Stomach (tissue), 9 donors: ENCODE data around the gene STAG3. TPM values are rescaled to one million over a fixed set of nuclear protein-coding genes. Genes with fewer than 3 reads are reported as not detected.
"Not testable (repeated sequence)": the region's sequence is repeated elsewhere in the genome, so short reads cannot be mapped to it uniquely, and the experiment has no call there.

Experiments
- DNase-seq, 2 donors: peaks; one replicate each; pipeline versions ENCODE4 v3.0.0 to v3.0.0-alpha.2; 2013 to 2019
- H3K27ac ChIP-seq, 5 donors: fragments of 200-600 bp in 4 of 5; sonication (generic) in 4 of 5; one replicate each; pipeline ENCODE4 v1.5.1; 2013 to 2019; ENCODE audit warnings: mild to moderate bottlenecking in 1 of 5, moderate library complexity in 1 of 5
- H3K27me3 ChIP-seq, 3 donors: fragments of 200-600 bp; sonication (generic); one replicate each; pipeline ENCODE4 v1.5.1; 2017 to 2019; ENCODE audit warnings: mixed run types in 1 of 3
- H3K36me3 ChIP-seq, 4 donors: fragments of 200-600 bp; sonication (generic); 1 replicate in 3 of 4; 2 replicates in 1 of 4; pipeline ENCODE4 v1.5.1; 2016 to 2019
- H3K4me1 ChIP-seq, 4 donors: fragments of 200-600 bp; sonication (generic); one replicate each; pipeline ENCODE4 v1.5.1; 2016 to 2019
- H3K4me3 ChIP-seq, 4 donors: fragments of 200-600 bp; sonication (generic) in 3 of 4; one replicate each; pipeline ENCODE4 v1.5.1; 2016 to 2019; ENCODE audit warnings: mild to moderate bottlenecking in 1 of 4
- H3K9me3 ChIP-seq, 4 donors: fragments of 200-600 bp; sonication (generic); one replicate each; pipeline ENCODE4 v1.5.1; 2016 to 2019
- EP300 ChIP-seq: sonication (generic); formaldehyde crosslinking; IDR thresholded peaks from one replicate; pipeline ENCODE4 v1.6.1; 2017; ENCODE audit warnings: antibody characterized with exemption
- POLR2A ChIP-seq, 4 donors: fragments of 450-650 bp; IDR thresholded peaks; one replicate each; pipeline ENCODE4 v1.6.1; 2016; ENCODE audit warnings: antibody characterized with exemption in 4 of 4, control low read depth in 2 of 4, mild to moderate bottlenecking in 1 of 4, moderate library complexity in 1 of 4
- POLR2AphosphoS5 ChIP-seq, 3 donors: sonication (generic); formaldehyde crosslinking; IDR thresholded peaks; one replicate each; pipeline ENCODE4 v1.6.1; 2016; ENCODE audit warnings: antibody characterized with exemption in 3 of 3
- WGBS, 5 donors: extraction: QIAGEN DNeasy Blood & Tissue Kit in 3 of 5; methylation state at CpG; one replicate each; pipeline versions ENCODE4 v1.1.5 to v1.1.7; 2013 to 2018; 5-methylcytosine and 5-hydroxymethylcytosine counted together
- intact Hi-C: fragments of 100-400 bp; cut with DNase I; formaldehyde crosslinking; loops from one replicate; pipeline ENCODE4 v1.15.1; 2023; ENCODE audit warnings: low total_unique reads
- polyA plus RNA-seq, 3 donors: library from polyadenylated mRNA; stranded (reverse); fragments of 200-250 nt; gene quantifications; one replicate each; pipeline ENCODE4 v1.2.3, GENCODE V29; 2013
- total RNA-seq, 5 donors: library from RNA; depleted of rRNA; stranded (reverse); fragments of >200 nt; gene quantifications; one replicate each; pipeline versions ENCODE4 v1.1.0 to v1.2.3, GENCODE V29; 2014 to 2016
- TF ChIP-seq, protein P1 (sequence below), 7 experiments: fragments of 450-650 bp in 4 of 7; fragments of 200-600 bp in 3 of 7; sonication (generic) in 3 of 7; IDR thresholded peaks; one replicate each; pipeline ENCODE4 v1.5.1; 2016 to 2019; ENCODE audit warnings: antibody characterized with exemption in 7 of 7, control low read depth in 2 of 7, mild to moderate bottlenecking in 1 of 7
- donor health status: healthy with polysubstance abuse.
- donor health status: Bipolar disorder and iron deficiency.
- donor health status: healthy.

Gene STAG3
- total and polyA plus RNA-seq, 8 donors = 0.50 to 8.8 (median 1.2) TPM; not detected in 4

DNA sequence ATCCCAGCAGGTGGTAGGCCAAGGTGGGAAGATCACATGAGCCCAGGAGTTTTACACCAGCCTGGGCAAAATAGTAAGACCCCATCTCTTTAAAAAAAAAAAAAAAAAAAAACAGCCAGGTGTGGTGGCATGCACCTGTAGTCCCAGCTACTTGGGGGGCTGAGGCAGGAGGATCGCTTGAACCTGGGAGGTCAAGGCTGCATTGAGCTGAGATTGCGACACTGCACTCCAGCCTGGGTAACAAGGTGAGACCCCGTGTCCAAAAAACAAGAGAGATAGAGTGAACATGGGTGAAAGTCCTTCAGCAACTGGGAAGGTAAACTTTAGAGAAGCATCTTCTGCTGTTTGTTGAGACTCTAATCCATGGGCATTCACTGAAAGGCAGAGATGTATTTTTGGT is 35.3 kb upstream of the STAG3 start:
- Histone ChIP-seq H3K36me3 (no peaks in the 10 kb centered on the region), H3K27ac (peak overlapping the region in 3 of 5 donors; percentile 43 to 76 (median 71)), H3K9me3 (no peaks in the 10 kb centered on the region), H3K4me1 (peaks cover 5 to 26% (median 11%) of the 10 kb centered on the region in 4 donors), H3K27me3 (no peaks in the 10 kb centered on the region), H3K4me3 (no peak overlapping the region)
- no peak for DNase-seq
- no peak for TF ChIP-seq POLR2AphosphoS5 (IDR thresholded peaks at IDR 0.05)
- TF ChIP-seq, protein P1, sequence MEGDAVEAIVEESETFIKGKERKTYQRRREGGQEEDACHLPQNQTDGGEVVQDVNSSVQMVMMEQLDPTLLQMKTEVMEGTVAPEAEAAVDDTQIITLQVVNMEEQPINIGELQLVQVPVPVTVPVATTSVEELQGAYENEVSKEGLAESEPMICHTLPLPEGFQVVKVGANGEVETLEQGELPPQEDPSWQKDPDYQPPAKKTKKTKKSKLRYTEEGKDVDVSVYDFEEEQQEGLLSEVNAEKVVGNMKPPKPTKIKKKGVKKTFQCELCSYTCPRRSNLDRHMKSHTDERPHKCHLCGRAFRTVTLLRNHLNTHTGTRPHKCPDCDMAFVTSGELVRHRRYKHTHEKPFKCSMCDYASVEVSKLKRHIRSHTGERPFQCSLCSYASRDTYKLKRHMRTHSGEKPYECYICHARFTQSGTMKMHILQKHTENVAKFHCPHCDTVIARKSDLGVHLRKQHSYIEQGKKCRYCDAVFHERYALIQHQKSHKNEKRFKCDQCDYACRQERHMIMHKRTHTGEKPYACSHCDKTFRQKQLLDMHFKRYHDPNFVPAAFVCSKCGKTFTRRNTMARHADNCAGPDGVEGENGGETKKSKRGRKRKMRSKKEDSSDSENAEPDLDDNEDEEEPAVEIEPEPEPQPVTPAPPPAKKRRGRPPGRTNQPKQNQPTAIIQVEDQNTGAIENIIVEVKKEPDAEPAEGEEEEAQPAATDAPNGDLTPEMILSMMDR (IDR thresholded peaks at IDR 0.05) = no peak
- TF ChIP-seq EP300 = no peak
- no peak for TF ChIP-seq POLR2A (IDR thresholded peaks at IDR 0.05)
- 92 to 96% (median 96%) methylated on average over 3 of the region's 3 CpGs for WGBS, 5 donors
- intact Hi-C loops = no loop called here

DNA sequence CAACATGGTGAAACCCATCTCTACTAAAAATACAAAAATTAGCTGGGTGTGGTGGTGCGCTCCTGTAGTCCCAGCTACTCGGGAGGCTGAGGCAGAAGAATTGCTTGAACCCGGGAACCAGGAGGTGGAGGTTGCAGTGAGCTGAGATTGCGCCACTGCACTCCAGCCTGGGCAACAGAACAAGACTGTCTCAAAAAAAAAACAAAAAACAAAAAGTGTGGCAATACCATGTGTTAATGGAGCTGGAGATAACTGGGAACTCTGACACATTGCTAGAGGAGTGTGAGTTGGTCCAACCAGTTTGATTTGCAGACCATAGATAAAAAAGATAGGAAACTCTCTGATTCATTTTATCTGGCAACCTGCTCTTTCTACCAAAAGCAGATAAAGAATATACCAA is 31.4 kb upstream of the STAG3 start:
- H3K9me3 ChIP-seq, H3K27me3 ChIP-seq, intact Hi-C loops, H3K36me3 ChIP-seq, H3K4me3 ChIP-seq, H3K27ac ChIP-seq: not testable (repeated sequence)
- WGBS, 5 donors = 71 to 83% (median 79%) methylated on average over 4 of the region's 4 CpGs
- H3K4me1 ChIP-seq = peaks cover 7 to 49% (median 29%) of the 10 kb centered on the region in 4 donors
- DNase-seq = peak in 1 of 2 donors; percentile 18

DNA sequence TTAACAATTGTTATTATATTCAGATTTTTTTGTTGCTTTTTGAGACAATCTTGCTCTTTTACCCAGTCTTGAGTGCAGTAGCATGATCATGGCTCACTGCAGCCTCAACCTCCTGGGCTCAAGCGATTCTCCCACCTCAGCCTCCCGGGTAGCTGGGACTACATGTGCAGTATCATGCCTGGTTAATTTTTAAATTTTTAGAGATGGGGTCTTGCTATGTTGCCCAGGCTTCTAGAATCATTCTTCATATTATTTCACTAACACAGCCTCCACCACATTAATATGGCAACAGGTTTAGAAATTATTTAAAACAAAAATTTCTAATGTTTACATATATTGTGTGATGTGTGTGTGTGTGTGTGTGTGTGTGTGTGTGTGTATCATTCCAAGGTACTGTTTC is 30.4 kb upstream of the STAG3 start:
- intact Hi-C loops = no loop called here
- H3K4me3 ChIP-seq = no peak overlapping the region
- H3K9me3 ChIP-seq = no peaks in the 10 kb centered on the region
- H3K27me3 ChIP-seq = no peaks in the 10 kb centered on the region
- peaks cover 7 to 50% (median 25%) of the 10 kb centered on the region in 4 donors for H3K4me1 ChIP-seq
- DNase-seq = no peak
- no peak overlapping the region for H3K27ac ChIP-seq
- TF ChIP-seq POLR2AphosphoS5 (IDR thresholded peaks at IDR 0.05) (no peak), POLR2A (IDR thresholded peaks at IDR 0.05) (no peak), EP300 (no peak)
- TF ChIP-seq, protein P1 (IDR thresholded peaks at IDR 0.05) = no peak
- WGBS, 5 donors = 91 to 97% (median 95%) methylated on average over 2 of the region's 2 CpGs
- H3K36me3 ChIP-seq = peaks cover 0 to 13% (median 6%) of the 10 kb centered on the region in 4 donors

DNA sequence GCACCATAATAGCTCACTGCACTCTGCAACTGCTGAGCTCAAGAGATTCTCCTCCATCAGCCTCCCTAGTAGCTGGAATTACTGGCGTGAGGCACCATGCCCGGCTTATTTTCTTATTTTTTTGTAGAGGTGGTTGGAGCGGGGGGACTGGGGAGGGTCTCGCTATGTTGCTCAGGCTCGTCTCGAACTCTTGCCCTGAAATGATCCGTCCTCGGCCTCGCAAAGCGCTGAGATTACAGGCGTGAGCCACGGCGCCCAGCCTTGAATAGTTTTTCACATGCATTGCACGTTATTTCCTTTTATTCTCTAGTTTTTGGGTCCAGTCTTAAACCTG is 29.5 kb upstream of the STAG3 start:
- Histone ChIP-seq H3K4me3 (peak overlapping the region; percentile 77 to 93 (median 80)), H3K27me3 (no peaks in the 10 kb centered on the region), H3K4me1 (peaks cover 7 to 59% (median 26%) of the 10 kb centered on the region in 4 donors), H3K9me3 (no peaks in the 10 kb centered on the region), H3K36me3 (peaks cover 1 to 22% (median 14%) of the 10 kb centered on the region in 4 donors), H3K27ac (peak overlapping the region; percentile 79 to 96 (median 90))
- intact Hi-C loops = no loop called here
- TF ChIP-seq POLR2A (IDR thresholded peaks at IDR 0.05) (no peak), POLR2AphosphoS5 (IDR thresholded peaks at IDR 0.05) (no peak), EP300 (no peak)
- TF ChIP-seq, protein P1 (IDR thresholded peaks at IDR 0.05) = no peak
- 8 to 16% (median 10%) methylated on average over 14 of the region's 14 CpGs for WGBS, 5 donors
- DNase-seq = no peak

DNA sequence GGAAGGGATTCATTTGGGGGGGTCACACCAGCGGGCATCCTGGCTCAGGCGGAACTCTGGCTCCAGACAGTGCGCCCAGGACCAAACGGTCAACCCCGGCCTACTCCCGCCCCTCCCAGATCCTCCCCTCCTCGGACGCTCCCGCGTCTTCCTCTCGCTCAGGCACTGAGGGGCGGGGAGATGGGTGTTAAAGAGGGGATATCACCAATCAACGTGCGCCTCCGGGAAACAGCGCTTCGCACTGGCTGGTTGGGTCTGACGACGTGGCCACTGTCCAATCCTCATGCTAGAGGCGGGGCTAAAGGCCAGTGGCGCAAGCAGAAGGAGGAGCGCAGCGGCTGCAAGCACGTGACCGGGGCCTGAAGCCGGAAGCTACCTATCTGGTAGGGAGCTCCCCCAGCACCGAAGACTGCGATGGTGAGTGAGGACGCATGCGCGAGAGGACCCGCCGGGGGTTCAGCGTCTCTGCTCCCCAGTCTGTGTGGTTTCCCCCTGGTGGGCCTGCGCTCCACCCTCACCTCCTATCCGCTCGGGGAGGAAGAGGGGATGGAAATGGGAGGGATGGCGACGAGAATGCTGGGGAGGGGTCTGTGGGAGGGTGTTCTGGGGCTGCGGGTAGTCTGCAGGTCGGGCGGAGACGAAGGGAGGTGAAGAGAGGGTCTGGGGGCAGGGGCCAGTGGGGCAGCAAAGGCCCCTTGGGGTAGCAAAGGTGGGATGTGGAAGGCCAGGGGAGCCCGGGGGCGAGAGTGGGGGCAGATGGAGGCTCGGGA is 29.0 kb upstream of the STAG3 start, which contains the start of gene LAMTOR4:
TSS of gene LAMTOR4 (plus strand) at position 360 of the 770 bp plus-strand sequence. CDS start at position 415, 55 bp downstream.
- intact Hi-C loops = no loop called here
- peak within 1 kb of the TSS; percentile 77 to 93 (median 80) for H3K4me3 ChIP-seq
- peaks cover 7 to 64% (median 28%) of the 10 kb centered on the region in 4 donors for H3K4me1 ChIP-seq
- 0 to 1% (median 0%) methylated on average over 39 to 46 of the region's 46 CpGs for WGBS, 5 donors
- peaks cover 7 to 28% (median 19%) of the 10 kb centered on the region in 4 donors for H3K36me3 ChIP-seq
- DNase-seq = peak; percentile 99 to 100
- H3K9me3 ChIP-seq = no peaks in the 10 kb centered on the region
- H3K27me3 ChIP-seq = no peaks in the 10 kb centered on the region
- no peak for TF ChIP-seq EP300
- peak; percentile 70 to 94 (median 88) for TF ChIP-seq POLR2AphosphoS5 (IDR thresholded peaks at IDR 0.05)
- TF ChIP-seq, protein P1 (IDR thresholded peaks at IDR 0.05) = no peak
- TF ChIP-seq POLR2A (IDR thresholded peaks at IDR 0.05) = peak in 1 of 4 donors; percentile 61
- H3K27ac ChIP-seq = peak within 1 kb of the TSS; percentile 84 to 96 (median 90)
